H1 (cell line): ENCODE results near the gene MAN2A1. TPM values are rescaled to one million over a fixed set of nuclear protein-coding genes. Genes with fewer than 3 reads are reported as not detected.
"Not testable (repeated sequence)": the region's sequence is repeated elsewhere in the genome, so short reads cannot be mapped to it uniquely, and the experiment has no call there.

ENCODE experiments used
- CTCF ChIA-PET: fragments of 300-600 bp; sonication (Branson Sonifier 250); formaldehyde crosslinking; loops from one replicate; lab custom pipeline; 2021; ENCODE audit not compliant: partially characterized antibody; lab: Charles Lee
- POLR2A ChIA-PET: fragments of 300-600 bp; sonication (Branson Sonifier 250); formaldehyde crosslinking; loops from one replicate; lab custom pipeline; 2021; ENCODE audit warnings: inconsistent platforms; ENCODE audit not compliant: partially characterized antibody; lab: Charles Lee
- DNase-seq, 2 experiments: peaks; one replicate each; pipeline versions ENCODE4 v3.0.0 to v3.0.0-alpha.2; 2010 to 2022; ENCODE audit warnings: low spot score in 2 of 2, low read depth in 1 of 2, mixed read lengths in 1 of 2
- FAIRE-seq: peaks from 2 replicates; lab custom pipeline; 2011; peaks lifted over from hg19 to GRCh38; lab: Jason Lieb, UNC
- H2AFZ ChIP-seq: 2 replicates; pipeline ENCODE4 v1.8.1; 2012; ENCODE audit warnings: low read length, inconsistent platforms
- H2AK5ac ChIP-seq: 2 replicates; pipeline ENCODE4 v1.6.1; 2013; ENCODE audit warnings: low read depth, low read length
- H2BK120ac ChIP-seq: replicated peaks from 2 replicates; pipeline ENCODE3; 2013; ENCODE audit warnings: low read depth, low read length, inconsistent platforms
- H2BK12ac ChIP-seq: 2 replicates; pipeline ENCODE4 v1.6.1; 2013; ENCODE audit warnings: low read depth, low read length
- H2BK15ac ChIP-seq: 2 replicates; pipeline ENCODE4 v1.6.1; 2013; ENCODE audit warnings: low read length
- H2BK20ac ChIP-seq: 2 replicates; pipeline ENCODE4 v1.6.1; 2013; ENCODE audit warnings: low read length
- H2BK5ac ChIP-seq: 2 replicates; pipeline ENCODE4 v1.6.1; 2013; ENCODE audit warnings: low read depth, low read length
- H3K14ac ChIP-seq: 2 replicates; pipeline ENCODE4 v1.6.1; 2013; ENCODE audit warnings: inconsistent platforms; ENCODE audit not compliant: insufficient read length
- H3K18ac ChIP-seq: 2 replicates; pipeline ENCODE4 v1.6.1; 2013; ENCODE audit warnings: low read length; ENCODE audit errors: extremely low read depth
- H3K23ac ChIP-seq: 2 replicates; pipeline ENCODE4 v1.6.1; 2013; ENCODE audit warnings: inconsistent platforms; ENCODE audit not compliant: insufficient read length
- H3K23me2 ChIP-seq: 2 replicates; pipeline ENCODE4 v1.6.1; 2013; ENCODE audit warnings: low read depth, low read length
- H3K27ac ChIP-seq: 2 replicates; pipeline ENCODE4 v1.6.1; 2011; ENCODE audit warnings: low read depth, low read length, inconsistent platforms
- H3K27me3 ChIP-seq, 4 experiments: replicated peaks in 1 of 4; 1 replicate in 1 of 4; 2 replicates in 3 of 4; pipeline versions ENCODE4 v1.6.1 to v1.8.1; 2011 to 2013; ENCODE audit warnings: low read length in 3 of 4, mild to moderate bottlenecking in 3 of 4, inconsistent platforms in 2 of 4, mixed read lengths in 2 of 4, moderate library complexity in 1 of 4; ENCODE audit not compliant: control insufficient read depth in 3 of 4, insufficient read depth in 3 of 4; ENCODE audit errors: extremely low read depth in 1 of 4
- H3K36me3 ChIP-seq, 4 experiments: 2 replicates each; pipeline versions ENCODE4 v1.6.1 to v1.8.1; 2011 to 2013; ENCODE audit warnings: mild to moderate bottlenecking in 4 of 4, low read length in 3 of 4, moderate library complexity in 2 of 4, control low read depth in 1 of 4, inconsistent platforms in 1 of 4; ENCODE audit not compliant: insufficient read depth in 4 of 4, control insufficient read depth in 2 of 4
- H3K4ac ChIP-seq: replicated peaks from 2 replicates; pipeline ENCODE3; 2013; ENCODE audit warnings: low read length, low read depth, mixed read lengths, inconsistent platforms; ENCODE audit not compliant: insufficient read length
- H3K4me1 ChIP-seq, 4 experiments: replicated peaks in 1 of 4; 1 replicate in 1 of 4; 2 replicates in 3 of 4; pipeline versions ENCODE4 v1.6.1 to v1.8.1; 2011 to 2013; ENCODE audit warnings: low read length in 3 of 4, inconsistent platforms in 2 of 4, mixed read lengths in 1 of 4; ENCODE audit not compliant: insufficient read depth in 4 of 4, control insufficient read depth in 3 of 4
- H3K4me2 ChIP-seq, 2 experiments: 2 replicates each; pipeline versions ENCODE4 v1.6.1 to v1.8.1; 2011 to 2013; ENCODE audit warnings: low read depth in 2 of 2, low read length in 2 of 2, control low read depth in 1 of 2, inconsistent platforms in 1 of 2, mild to moderate bottlenecking in 1 of 2; ENCODE audit not compliant: insufficient read depth in 1 of 2
- H3K4me3 ChIP-seq, 4 experiments: fragments of 200-600, 300-600 bp in 1 of 4; sonication (generic), shearing (Covaris generic), sonication (Bioruptor Twin) in 1 of 4; 2 replicates each; pipeline versions ENCODE4 v1.5.1 to v1.8.1; 2011 to 2016; ENCODE audit warnings: low read length in 4 of 4, low read depth in 3 of 4, control low read depth in 2 of 4, inconsistent platforms in 2 of 4, mild to moderate bottlenecking in 2 of 4, mixed read lengths in 1 of 4, moderate library complexity in 1 of 4; ENCODE audit not compliant: insufficient read depth in 2 of 4; ENCODE audit errors: extremely low read depth in 1 of 4
- H3K56ac ChIP-seq: replicated peaks from 2 replicates; pipeline ENCODE3; 2013; ENCODE audit warnings: low read depth, mild to moderate bottlenecking, mixed read lengths, low read length, inconsistent platforms; ENCODE audit not compliant: insufficient read length
- H3K79me1 ChIP-seq: 2 replicates; pipeline ENCODE4 v1.6.1; 2013; ENCODE audit warnings: low read depth, low read length, control low read depth
- H3K79me2 ChIP-seq, 2 experiments: 2 replicates each; pipeline versions ENCODE4 v1.6.1 to v1.8.1; 2012 to 2013; ENCODE audit warnings: low read length in 2 of 2, mild to moderate bottlenecking in 2 of 2, inconsistent platforms in 1 of 2; ENCODE audit not compliant: insufficient read depth in 2 of 2, control insufficient read depth in 1 of 2
- H3K9ac ChIP-seq, 4 experiments: replicated peaks in 1 of 4; 1 replicate in 1 of 4; 2 replicates in 3 of 4; pipeline versions ENCODE4 v1.6.1 to v1.8.1; 2011 to 2013; ENCODE audit warnings: low read depth in 3 of 4, low read length in 3 of 4, control low read depth in 2 of 4, mild to moderate bottlenecking in 2 of 4, moderate library complexity in 2 of 4, inconsistent platforms in 1 of 4; ENCODE audit errors: extremely low read depth in 1 of 4
- H3K9me3 ChIP-seq, 2 experiments: 2 replicates each; pipeline versions ENCODE4 v1.6.1 to v1.8.1; 2012 to 2013; ENCODE audit warnings: mild to moderate bottlenecking in 2 of 2, moderate library complexity in 2 of 2, control low read depth in 1 of 2, inconsistent platforms in 1 of 2, low read depth in 1 of 2, low read length in 1 of 2, mixed read lengths in 1 of 2; ENCODE audit not compliant: insufficient read depth in 2 of 2
- H4K20me1 ChIP-seq, 2 experiments: replicated peaks in 1 of 2; 2 replicates each; pipeline versions ENCODE3 to v1.8.1; 2011 to 2013; ENCODE audit warnings: inconsistent platforms in 2 of 2, low read length in 2 of 2, mild to moderate bottlenecking in 1 of 2; ENCODE audit not compliant: insufficient read depth in 2 of 2, control insufficient read depth in 1 of 2
- H4K5ac ChIP-seq: 2 replicates; pipeline ENCODE4 v1.6.1; 2013; ENCODE audit warnings: low read length, low read depth, mixed read lengths, inconsistent platforms; ENCODE audit not compliant: insufficient read length
- H4K8ac ChIP-seq: 2 replicates; pipeline ENCODE4 v1.8.0; 2013; ENCODE audit warnings: mild to moderate bottlenecking, moderate library complexity, low read length, inconsistent platforms; ENCODE audit not compliant: insufficient read depth; ENCODE audit errors: extremely low read depth
- H4K91ac ChIP-seq: replicated peaks from 2 replicates; pipeline ENCODE3; 2013; ENCODE audit warnings: low read length, mixed read lengths, inconsistent platforms; ENCODE audit not compliant: insufficient read length
- WGBS, 2 experiments: shearing (Covaris generic) in 1 of 2; methylation state at CpG; one replicate each; pipeline versions ENCODE4 v1.1.6 to v1.1.7; 2013 to 2015; ENCODE audit warnings: low lambda C conversion rate in 2 of 2, mixed read lengths in 2 of 2, inconsistent platforms in 1 of 2, low coverage in 1 of 2, missing lambda C conversion rate in 1 of 2; ENCODE audit not compliant: insufficient replicate concordance in 2 of 2, insufficient coverage in 1 of 2, insufficient read length in 1 of 2; ENCODE audit errors: extremely low coverage in 1 of 2, missing lambda C conversion rate in 1 of 2; 5-methylcytosine and 5-hydroxymethylcytosine counted together
- polyA plus RNA-seq, 7 experiments: library from polyadenylated mRNA; depleted of rRNA in 3 of 7; stranded (reverse) in 5 of 7; unstranded in 2 of 7; fragments of >200 nt in 5 of 7; fragments of 200-250 nt in 2 of 7; gene quantifications; 1 replicate in 5 of 7; 2 replicates in 1 of 7; 4 replicates in 1 of 7; pipeline versions ENCODE4 v1.2.1 to v1.2.3, GENCODE V29; 2011 to 2013; ENCODE audit warnings: missing spikeins in 2 of 7, mixed read lengths in 2 of 7
- total RNA-seq: library from RNA; stranded (reverse); fragmentation: NEBNext Ultra II Directional; extraction: Animal tissue kit (Norgen Biotek cat#: 25700); gene quantifications from 2 replicates; pipeline ENCODE4 v1.2.1, GENCODE V29; 2021

MAN2A1 gene
- total and polyA plus RNA-seq, 2 of the 8 experiments (the other 6 are each of a cell fraction or from before 2014, with no cell fraction given): 29.1 to 102 TPM

GRCh38 chr5:109760130-109760529 is 70.4 kb downstream of the MAN2A1 start:
- H2BK12ac ChIP-seq, CTCF ChIA-PET: not testable (repeated sequence)

More at GRCh38 chr5:109760130-109760529, 70.4 kb downstream of the MAN2A1 start:
- Histone ChIP-seq H3K36me3 (peaks cover 3 to 22% (median 12%) of the 10 kb centered on the region in 4 experiments; a peak in 6 of 8 replicates), H3K79me2 (peaks cover 4 to 61% of the 10 kb centered on the region in 2 experiments; a peak in 2 of 4 replicates)
- H4K8ac ChIP-seq, H2BK20ac ChIP-seq, H3K23me2 ChIP-seq, H2BK15ac ChIP-seq, H3K4me2 ChIP-seq, H3K79me1 ChIP-seq, H2BK120ac ChIP-seq, H2AK5ac ChIP-seq, H3K18ac ChIP-seq, H3K4me1 ChIP-seq, H4K91ac ChIP-seq, POLR2A ChIA-PET, H3K27me3 ChIP-seq, H3K4me3 ChIP-seq, H4K5ac ChIP-seq, H2AFZ ChIP-seq, H3K27ac ChIP-seq, H4K20me1 ChIP-seq, H2BK5ac ChIP-seq, H3K9ac ChIP-seq, FAIRE-seq, H3K56ac ChIP-seq, H3K23ac ChIP-seq, H3K9me3 ChIP-seq, H3K14ac ChIP-seq, H3K4ac ChIP-seq, DNase-seq: not testable (repeated sequence)
- WGBS, 2 experiments: 98% methylated on average over 4 of the region's 4 CpGs; no CpG with 5 or more reads in 1 of the 2 experiments
